WTC11 (cell line): ENCODE measurements around the gene STK39. TPM values are rescaled to one million over a fixed set of nuclear protein-coding genes. Genes with fewer than 3 reads are reported as not detected.

ENCODE experiments used
- ATAC-seq: fragments of 200-7000 bp; cut with Tn5 transposase; 2 replicates; pipeline ENCODE4 v1.10.0; 2021; ENCODE audit warnings: mild to moderate bottlenecking, moderate library complexity
- CTCF ChIA-PET: fragments of 300-600 bp; sonication (Branson Sonifier 250); formaldehyde crosslinking; loops from one replicate; lab custom pipeline; 2021; ENCODE audit warnings: antibody characterized with exemption; lab: Charles Lee
- POLR2A ChIA-PET: fragments of 350-600 bp; sonication (Branson Sonifier 250); formaldehyde crosslinking; loops from one replicate; lab custom pipeline; 2021; ENCODE audit warnings: antibody characterized with exemption; lab: Charles Lee
- DNase-seq: peaks from one replicate; pipeline ENCODE4 v3.0.0; 2021; ENCODE audit warnings: low spot score
- H3K27ac Mint-ChIP-seq: 2 replicates; pipeline ENCODE4 v1.8.0; 2021; ENCODE audit warnings: mixed read lengths
- H3K27me3 Mint-ChIP-seq: 2 replicates; pipeline ENCODE4 v1.8.0; 2021; ENCODE audit warnings: low read depth, mild to moderate bottlenecking, moderate library complexity, mixed read lengths
- H3K36me3 Mint-ChIP-seq: 2 replicates; pipeline ENCODE4 v1.8.0; 2021; ENCODE audit warnings: mixed read lengths
- H3K4me1 Mint-ChIP-seq: 2 replicates; pipeline ENCODE4 v1.8.0; 2022; ENCODE audit warnings: mixed read lengths
- H3K4me3 Mint-ChIP-seq: 2 replicates; pipeline ENCODE4 v1.8.0; 2021; ENCODE audit warnings: mild to moderate bottlenecking, moderate library complexity, mixed read lengths
- H3K9me3 Mint-ChIP-seq: 2 replicates; pipeline ENCODE4 v1.8.0; 2021; ENCODE audit warnings: mixed read lengths
- AR ChIP-seq: fragments of 250-450 bp; sonication (Bioruptor Pico); IDR thresholded peaks from 2 replicates; pipeline ENCODE4 v1.9.0; 2021; ENCODE audit warnings: mild to moderate bottlenecking
- ATF1 ChIP-seq: sonication (generic); formaldehyde crosslinking; IDR thresholded peaks from 2 replicates; pipeline ENCODE4 v1.8.1; 2023; ENCODE audit warnings: mild to moderate bottlenecking, moderate library complexity, missing genetic modification reagents
- ERG ChIP-seq: fragments of 250-450 bp; sonication (Bioruptor Pico); IDR thresholded peaks from 2 replicates; pipeline ENCODE4 v1.8.0; 2021; ENCODE audit warnings: mild to moderate bottlenecking
- FOXJ3 ChIP-seq: sonication (generic); formaldehyde crosslinking; IDR thresholded peaks from 2 replicates; pipeline ENCODE4 v1.9.0; 2021; ENCODE audit warnings: missing genetic modification reagents, mild to moderate bottlenecking, borderline replicate concordance
- IRF2 ChIP-seq: sonication (generic); formaldehyde crosslinking; IDR thresholded peaks from 2 replicates; pipeline ENCODE4 v1.8.0; 2022; ENCODE audit warnings: low read depth, missing genetic modification reagents, borderline replicate concordance
- JUN ChIP-seq: sonication (generic); formaldehyde crosslinking; IDR thresholded peaks from 2 replicates; pipeline ENCODE4 v1.8.0; 2023; ENCODE audit warnings: mild to moderate bottlenecking, missing genetic modification reagents
- MAX ChIP-seq: sonication (generic); formaldehyde crosslinking; IDR thresholded peaks from 2 replicates; pipeline ENCODE4 v1.8.0; 2022; ENCODE audit warnings: mild to moderate bottlenecking, missing genetic modification reagents
- NR2C2 ChIP-seq: sonication (generic); formaldehyde crosslinking; IDR thresholded peaks from 2 replicates; pipeline ENCODE4 v1.8.0; 2022; ENCODE audit warnings: mild to moderate bottlenecking, missing genetic modification reagents
- OVOL2 ChIP-seq: fragments of 250-450 bp; sonication (Bioruptor Pico); IDR thresholded peaks from 2 replicates; pipeline ENCODE4 v1.9.0; 2021; ENCODE audit warnings: mild to moderate bottlenecking, borderline replicate concordance
- RELA ChIP-seq: sonication (generic); formaldehyde crosslinking; IDR thresholded peaks from 2 replicates; pipeline ENCODE4 v1.8.1; 2022; ENCODE audit warnings: missing genetic modification reagents, mild to moderate bottlenecking, borderline replicate concordance
- TCF7 ChIP-seq: sonication (generic); formaldehyde crosslinking; IDR thresholded peaks from 2 replicates; pipeline ENCODE4 v1.8.0; 2022; ENCODE audit warnings: mild to moderate bottlenecking, low read depth, missing genetic modification reagents, moderate library complexity
- USF2 ChIP-seq: sonication (generic); formaldehyde crosslinking; IDR thresholded peaks from 2 replicates; pipeline ENCODE4 v1.8.1; 2023; ENCODE audit warnings: mild to moderate bottlenecking, missing genetic modification reagents, moderate library complexity
- ZBTB43 ChIP-seq: sonication (generic); formaldehyde crosslinking; IDR thresholded peaks from 2 replicates; pipeline ENCODE4 v1.8.1; 2023; ENCODE audit warnings: mild to moderate bottlenecking, missing genetic modification reagents
- ZNF219 ChIP-seq: sonication (generic); formaldehyde crosslinking; IDR thresholded peaks from 2 replicates; pipeline ENCODE4 v1.8.0; 2023; ENCODE audit warnings: missing genetic modification reagents, mild to moderate bottlenecking, borderline replicate concordance
- ZNF671 ChIP-seq: fragments of 250-450 bp; sonication (Bioruptor Pico); IDR thresholded peaks from 2 replicates; pipeline ENCODE4 v1.8.0; 2021; ENCODE audit warnings: mild to moderate bottlenecking
- total RNA-seq: library from RNA; stranded (reverse); gene quantifications from 3 replicates; pipeline ENCODE4 v1.2.3, GENCODE V29; 2021
- TF ChIP-seq, protein P1 (sequence below): sonication (generic); formaldehyde crosslinking; IDR thresholded peaks from 2 replicates; pipeline ENCODE4 v1.8.1; 2022; ENCODE audit warnings: missing genetic modification reagents, borderline replicate concordance
- TF ChIP-seq, protein P2 (sequence below): fragments of 200-600 bp; IDR thresholded peaks from 2 replicates; pipeline ENCODE4 v1.8.0; 2022; ENCODE audit warnings: antibody characterized with exemption
- TF ChIP-seq, protein P3 (sequence below): sonication (generic); formaldehyde crosslinking; IDR thresholded peaks from 2 replicates; pipeline ENCODE4 v1.8.0; 2023; ENCODE audit warnings: mild to moderate bottlenecking, missing genetic modification reagents

STK39 gene
- total RNA-seq, 1 experiment from 2014 or later = 20.5 TPM

GRCh38 chr2:168147830-168148794, 99.3 kb downstream of the STK39 start:
- TF ChIP-seq ZNF219 (CRISPR knock-in tag) = no peak
- TF ChIP-seq RELA (CRISPR knock-in tag) = no peak
- TF ChIP-seq JUN = no peak
- no peak for TF ChIP-seq NR2C2 (CRISPR knock-in tag)
- TF ChIP-seq ZNF671 (CRISPR knock-in tag) = no peak
- TF ChIP-seq, protein P1, sequence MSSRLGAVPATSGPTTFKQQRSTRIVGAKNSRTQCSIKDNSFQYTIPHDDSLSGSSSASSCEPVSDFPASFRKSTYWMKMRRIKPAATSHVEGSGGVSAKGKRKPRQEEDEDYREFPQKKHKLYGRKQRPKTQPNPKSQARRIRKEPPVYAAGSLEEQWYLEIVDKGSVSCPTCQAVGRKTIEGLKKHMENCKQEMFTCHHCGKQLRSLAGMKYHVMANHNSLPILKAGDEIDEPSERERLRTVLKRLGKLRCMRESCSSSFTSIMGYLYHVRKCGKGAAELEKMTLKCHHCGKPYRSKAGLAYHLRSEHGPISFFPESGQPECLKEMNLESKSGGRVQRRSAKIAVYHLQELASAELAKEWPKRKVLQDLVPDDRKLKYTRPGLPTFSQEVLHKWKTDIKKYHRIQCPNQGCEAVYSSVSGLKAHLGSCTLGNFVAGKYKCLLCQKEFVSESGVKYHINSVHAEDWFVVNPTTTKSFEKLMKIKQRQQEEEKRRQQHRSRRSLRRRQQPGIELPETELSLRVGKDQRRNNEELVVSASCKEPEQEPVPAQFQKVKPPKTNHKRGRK = no peak
- TF ChIP-seq ATF1 (CRISPR knock-in tag) = no peak
- no peak for TF ChIP-seq MAX (CRISPR knock-in tag)
- TF ChIP-seq OVOL2 (CRISPR knock-in tag) = no peak
- no peak for TF ChIP-seq TCF7
- TF ChIP-seq IRF2 (CRISPR knock-in tag) = no peak
- TF ChIP-seq ZBTB43 (CRISPR knock-in tag) = no peak
- TF ChIP-seq, protein P2, sequence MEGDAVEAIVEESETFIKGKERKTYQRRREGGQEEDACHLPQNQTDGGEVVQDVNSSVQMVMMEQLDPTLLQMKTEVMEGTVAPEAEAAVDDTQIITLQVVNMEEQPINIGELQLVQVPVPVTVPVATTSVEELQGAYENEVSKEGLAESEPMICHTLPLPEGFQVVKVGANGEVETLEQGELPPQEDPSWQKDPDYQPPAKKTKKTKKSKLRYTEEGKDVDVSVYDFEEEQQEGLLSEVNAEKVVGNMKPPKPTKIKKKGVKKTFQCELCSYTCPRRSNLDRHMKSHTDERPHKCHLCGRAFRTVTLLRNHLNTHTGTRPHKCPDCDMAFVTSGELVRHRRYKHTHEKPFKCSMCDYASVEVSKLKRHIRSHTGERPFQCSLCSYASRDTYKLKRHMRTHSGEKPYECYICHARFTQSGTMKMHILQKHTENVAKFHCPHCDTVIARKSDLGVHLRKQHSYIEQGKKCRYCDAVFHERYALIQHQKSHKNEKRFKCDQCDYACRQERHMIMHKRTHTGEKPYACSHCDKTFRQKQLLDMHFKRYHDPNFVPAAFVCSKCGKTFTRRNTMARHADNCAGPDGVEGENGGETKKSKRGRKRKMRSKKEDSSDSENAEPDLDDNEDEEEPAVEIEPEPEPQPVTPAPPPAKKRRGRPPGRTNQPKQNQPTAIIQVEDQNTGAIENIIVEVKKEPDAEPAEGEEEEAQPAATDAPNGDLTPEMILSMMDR = no peak
- TF ChIP-seq, protein P3, sequence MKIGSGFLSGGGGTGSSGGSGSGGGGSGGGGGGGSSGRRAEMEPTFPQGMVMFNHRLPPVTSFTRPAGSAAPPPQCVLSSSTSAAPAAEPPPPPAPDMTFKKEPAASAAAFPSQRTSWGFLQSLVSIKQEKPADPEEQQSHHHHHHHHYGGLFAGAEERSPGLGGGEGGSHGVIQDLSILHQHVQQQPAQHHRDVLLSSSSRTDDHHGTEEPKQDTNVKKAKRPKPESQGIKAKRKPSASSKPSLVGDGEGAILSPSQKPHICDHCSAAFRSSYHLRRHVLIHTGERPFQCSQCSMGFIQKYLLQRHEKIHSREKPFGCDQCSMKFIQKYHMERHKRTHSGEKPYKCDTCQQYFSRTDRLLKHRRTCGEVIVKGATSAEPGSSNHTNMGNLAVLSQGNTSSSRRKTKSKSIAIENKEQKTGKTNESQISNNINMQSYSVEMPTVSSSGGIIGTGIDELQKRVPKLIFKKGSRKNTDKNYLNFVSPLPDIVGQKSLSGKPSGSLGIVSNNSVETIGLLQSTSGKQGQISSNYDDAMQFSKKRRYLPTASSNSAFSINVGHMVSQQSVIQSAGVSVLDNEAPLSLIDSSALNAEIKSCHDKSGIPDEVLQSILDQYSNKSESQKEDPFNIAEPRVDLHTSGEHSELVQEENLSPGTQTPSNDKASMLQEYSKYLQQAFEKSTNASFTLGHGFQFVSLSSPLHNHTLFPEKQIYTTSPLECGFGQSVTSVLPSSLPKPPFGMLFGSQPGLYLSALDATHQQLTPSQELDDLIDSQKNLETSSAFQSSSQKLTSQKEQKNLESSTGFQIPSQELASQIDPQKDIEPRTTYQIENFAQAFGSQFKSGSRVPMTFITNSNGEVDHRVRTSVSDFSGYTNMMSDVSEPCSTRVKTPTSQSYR (CRISPR knock-in tag) = no peak
- TF ChIP-seq AR = no peak
- TF ChIP-seq ERG = no peak
- no peak for TF ChIP-seq USF2 (CRISPR knock-in tag)
- no peak for TF ChIP-seq FOXJ3 (CRISPR knock-in tag)
- DNase-seq (no peak), ATAC-seq (no peak)
- no peak overlapping the region; the same call in 1 of the 2 replicates for H3K27ac Mint-ChIP-seq
- no peaks in the 10 kb centered on the region for H3K27me3 Mint-ChIP-seq
- POLR2A ChIA-PET = no interaction called here
- H3K4me3 Mint-ChIP-seq = no peak overlapping the region
- peaks cover 6% of the 10 kb centered on the region; the same call in 1 of the 2 replicates for H3K4me1 Mint-ChIP-seq
- CTCF ChIA-PET = no interaction called here
- H3K9me3 Mint-ChIP-seq = no peaks in the 10 kb centered on the region
- H3K36me3 Mint-ChIP-seq = no peaks in the 10 kb centered on the region
